Mesothelial cell of epicardium (in vitro differentiated cells): ENCODE results near the gene SIDT2. TPM values are rescaled to one million over a fixed set of nuclear protein-coding genes. Genes with fewer than 3 reads are reported as not detected.

Experiments
- DNase-seq, 2 experiments: peaks; one replicate each; pipeline ENCODE4 v3.0.0; 2021; ENCODE audit warnings: low spot score in 2 of 2; ENCODE audit not compliant: unreplicated experiment in 2 of 2
- H3K27ac Mint-ChIP-seq: 2 replicates; pipeline ENCODE4 v1.8.0; 2021; ENCODE audit warnings: mixed read lengths
- H3K27me3 Mint-ChIP-seq: 2 replicates; pipeline ENCODE4 v1.8.0; 2021; ENCODE audit warnings: low read depth, mixed read lengths
- H3K36me3 Mint-ChIP-seq: 2 replicates; pipeline ENCODE4 v1.8.0; 2021; ENCODE audit warnings: mixed read lengths
- H3K4me1 Mint-ChIP-seq: 2 replicates; pipeline ENCODE4 v1.8.0; 2021; ENCODE audit warnings: mixed read lengths
- H3K4me3 Mint-ChIP-seq: 2 replicates; pipeline ENCODE4 v1.8.0; 2021; ENCODE audit warnings: mild to moderate bottlenecking, moderate library complexity, mixed read lengths
- H3K9me3 Mint-ChIP-seq: 2 replicates; pipeline ENCODE4 v1.8.0; 2021; ENCODE audit warnings: mixed read lengths
- CTCF ChIP-seq: fragments of 200-600 bp; sonication (generic); IDR thresholded peaks from one replicate; pipeline ENCODE4 v1.5.0; 2021; ENCODE audit warnings: antibody characterized with exemption; ENCODE audit not compliant: unreplicated experiment
- total RNA-seq: library from RNA; stranded (reverse); gene quantifications from 3 replicates; pipeline ENCODE4 v1.2.1, GENCODE V29; 2021

Gene SIDT2
- total RNA-seq, 1 donor from 2014 or later = 41.7 TPM

GRCh38 chr11:117188620-117189081 is 10.1 kb downstream of the SIDT2 start:
- no peak for DNase-seq
- no peak overlapping the region for H3K4me3 Mint-ChIP-seq
- no peaks in the 10 kb centered on the region for H3K9me3 Mint-ChIP-seq
- no peaks in the 10 kb centered on the region for H3K27me3 Mint-ChIP-seq
- peaks cover 6% of the 10 kb centered on the region for H3K4me1 Mint-ChIP-seq
- no peak overlapping the region for H3K27ac Mint-ChIP-seq
- TF ChIP-seq CTCF = no peak
- H3K36me3 Mint-ChIP-seq = peaks cover 11% of the 10 kb centered on the region

GRCh38 chr11:117189191-117189940 is 10.8 kb downstream of the SIDT2 start:
- peaks cover 11% of the 10 kb centered on the region for H3K36me3 Mint-ChIP-seq
- H3K4me1 Mint-ChIP-seq = no peaks in the 10 kb centered on the region
- no peaks in the 10 kb centered on the region for H3K9me3 Mint-ChIP-seq
- no peak overlapping the region for H3K4me3 Mint-ChIP-seq
- H3K27ac Mint-ChIP-seq = no peak overlapping the region
- H3K27me3 Mint-ChIP-seq = no peaks in the 10 kb centered on the region
- no peak for TF ChIP-seq CTCF
- DNase-seq = no peak

- Mint-ChIP-seq H3K4me1 (no peaks in the 10 kb centered on the region), H3K4me3 (no peak overlapping the region), H3K9me3 (no peaks in the 10 kb centered on the region), H3K36me3 (peaks cover 11% of the 10 kb centered on the region), H3K27me3 (no peaks in the 10 kb centered on the region), H3K27ac (no peak overlapping the region)
- TF ChIP-seq CTCF = no peak
- DNase-seq = no peak
Observed at GRCh38 chr11:117189941-117190544, 11.5 kb downstream of the SIDT2 start.

GRCh38 chr11:117191680-117192400 is 13.3 kb downstream of the SIDT2 start:
- no peaks in the 10 kb centered on the region for H3K27me3 Mint-ChIP-seq
- no peaks in the 10 kb centered on the region for H3K9me3 Mint-ChIP-seq
- H3K4me1 Mint-ChIP-seq = no peaks in the 10 kb centered on the region
- H3K27ac Mint-ChIP-seq = no peak overlapping the region
- DNase-seq = peak in 1 of 2 experiments; percentile 13
- TF ChIP-seq CTCF = no peak
- H3K4me3 Mint-ChIP-seq = no peak overlapping the region
- H3K36me3 Mint-ChIP-seq = peaks cover 11% of the 10 kb centered on the region

- H3K4me3 Mint-ChIP-seq = no peak overlapping the region
Observed at GRCh38 chr11:117192401-117192875, 13.9 kb downstream of the SIDT2 start.

More at GRCh38 chr11:117192401-117192875, 13.9 kb downstream of the SIDT2 start:
- peak in 1 of 2 experiments; percentile 13 for DNase-seq
- Mint-ChIP-seq H3K36me3 (peaks cover 9% of the 10 kb centered on the region), H3K4me1 (peaks cover 3% of the 10 kb centered on the region), H3K9me3 (no peaks in the 10 kb centered on the region), H3K27me3 (no peaks in the 10 kb centered on the region), H3K27ac (no peak overlapping the region)
- no peak for TF ChIP-seq CTCF
